HG02588 (cell line): Measurements from ENCODE around the gene TLE7.
A peak's percentile ranks its signal among the peaks of the same experiment; 100 is the strongest.

Source experiments
- ATAC-seq: cut with Tn5 transposase; IDR thresholded peaks from one replicate; pipeline ENCODE4 v1.9.1; 2021; ENCODE audit warnings: mild to moderate bottlenecking, moderate library complexity; ENCODE audit not compliant: unreplicated experiment

Gene TLE7

DNA sequence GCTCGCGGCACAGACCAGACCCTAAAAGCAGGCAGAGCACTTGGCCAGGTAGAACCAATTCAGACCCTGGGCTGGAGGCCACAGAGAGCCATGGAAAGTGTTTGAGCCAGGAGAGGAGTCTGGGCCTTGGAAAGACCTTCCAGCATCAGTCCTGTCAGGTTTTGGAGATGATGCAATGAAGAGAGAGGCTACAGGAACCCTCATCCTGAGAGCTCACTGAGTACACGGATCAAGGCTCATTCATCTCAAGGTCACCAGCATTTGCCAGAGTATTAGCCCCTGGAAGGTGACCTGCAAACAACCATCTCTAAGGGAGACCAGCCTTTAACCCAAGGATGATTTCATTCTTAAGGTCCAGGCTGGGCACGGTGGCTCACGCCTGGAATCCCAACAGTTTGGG, 27.8 kb downstream of the TLE7 start:
- no peak for ATAC-seq

- no peak for ATAC-seq
These were observed 28.5 kb downstream of the TLE7 start for GRCh38 chr16:71413341-71413740.

GRCh38 chr16:71412270-71413160, 29.3 kb downstream of the TLE7 start:
- peak; percentile 71 for ATAC-seq

GRCh38 chr16:71410146-71410545, 31.7 kb downstream of the TLE7 start:
- no peak for ATAC-seq

GRCh38 chr16:71409011-71409775, 32.7 kb downstream of the TLE7 start:
- ATAC-seq: no peak

DNA sequence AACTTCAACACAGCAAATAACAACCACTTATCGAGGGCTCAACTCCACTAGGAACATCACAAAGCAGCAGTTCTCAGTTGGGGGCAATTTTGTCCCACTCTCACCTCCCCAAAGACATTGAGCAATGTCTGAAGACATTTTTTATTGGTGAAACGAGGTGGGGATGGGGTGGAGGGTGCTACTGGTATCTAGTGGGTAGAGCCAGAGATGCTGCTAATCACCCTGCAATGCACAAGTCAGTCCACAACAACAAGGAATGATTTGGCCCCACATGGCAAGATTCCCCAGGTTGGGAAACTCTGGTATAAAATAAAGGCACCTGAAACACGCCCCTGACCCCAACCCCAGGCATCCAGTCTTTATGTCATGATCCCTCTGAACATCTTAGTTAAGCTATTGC, 33.3 kb downstream of the TLE7 start:
- no peak for ATAC-seq

DNA sequence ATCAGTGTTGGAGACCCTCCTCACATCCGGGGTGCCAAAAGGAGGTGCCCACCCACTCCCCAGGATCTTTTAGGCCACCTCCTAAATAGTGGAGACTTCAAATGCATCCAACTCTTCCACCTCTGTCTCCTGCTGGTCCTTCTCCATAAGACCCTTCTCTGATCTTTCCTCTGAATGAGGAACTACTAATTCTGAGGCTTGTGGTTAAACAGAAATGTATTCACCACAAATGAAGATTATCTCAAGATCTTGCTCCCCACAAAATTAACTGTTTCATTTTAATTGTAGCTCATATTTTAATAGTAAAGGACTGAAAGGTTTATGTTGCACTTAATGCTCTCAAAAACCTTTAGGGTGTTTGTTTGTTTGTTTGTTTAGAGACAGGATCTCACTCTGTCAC, 34.1 kb downstream of the TLE7 start:
- no peak for ATAC-seq

GRCh38 chr16:71406724-71407123, 35.1 kb downstream of the TLE7 start:
- no peak for ATAC-seq

GRCh38 chr16:71406316-71406715, 35.5 kb downstream of the TLE7 start:
- no peak for ATAC-seq

DNA sequence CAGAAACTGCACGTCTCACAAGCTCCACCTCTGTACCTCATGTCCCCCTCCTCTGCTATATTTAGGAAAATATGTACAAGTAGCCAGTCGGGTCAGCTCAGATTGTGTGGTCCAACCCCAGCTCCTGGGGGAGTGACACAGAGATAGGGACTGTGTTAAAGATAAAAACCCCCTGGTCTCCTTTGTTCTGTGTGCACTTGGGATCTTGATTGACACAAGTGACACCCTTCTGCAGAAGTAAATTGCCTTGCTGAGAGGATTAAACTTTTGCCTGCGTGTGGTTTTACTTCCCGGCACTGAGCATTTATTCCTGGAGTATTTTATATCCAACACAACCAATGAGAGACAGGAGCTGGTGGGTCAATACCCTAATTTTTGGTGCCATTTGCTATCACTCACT, 37.5 kb downstream of the TLE7 start:
- ATAC-seq: no peak

- ATAC-seq: no peak
These were observed 39.2 kb downstream of the TLE7 start for GRCh38 chr16:71402674-71403073.

- ATAC-seq: no peak
These were observed 39.8 kb downstream of the TLE7 start for GRCh38 chr16:71402007-71402406.

DNA sequence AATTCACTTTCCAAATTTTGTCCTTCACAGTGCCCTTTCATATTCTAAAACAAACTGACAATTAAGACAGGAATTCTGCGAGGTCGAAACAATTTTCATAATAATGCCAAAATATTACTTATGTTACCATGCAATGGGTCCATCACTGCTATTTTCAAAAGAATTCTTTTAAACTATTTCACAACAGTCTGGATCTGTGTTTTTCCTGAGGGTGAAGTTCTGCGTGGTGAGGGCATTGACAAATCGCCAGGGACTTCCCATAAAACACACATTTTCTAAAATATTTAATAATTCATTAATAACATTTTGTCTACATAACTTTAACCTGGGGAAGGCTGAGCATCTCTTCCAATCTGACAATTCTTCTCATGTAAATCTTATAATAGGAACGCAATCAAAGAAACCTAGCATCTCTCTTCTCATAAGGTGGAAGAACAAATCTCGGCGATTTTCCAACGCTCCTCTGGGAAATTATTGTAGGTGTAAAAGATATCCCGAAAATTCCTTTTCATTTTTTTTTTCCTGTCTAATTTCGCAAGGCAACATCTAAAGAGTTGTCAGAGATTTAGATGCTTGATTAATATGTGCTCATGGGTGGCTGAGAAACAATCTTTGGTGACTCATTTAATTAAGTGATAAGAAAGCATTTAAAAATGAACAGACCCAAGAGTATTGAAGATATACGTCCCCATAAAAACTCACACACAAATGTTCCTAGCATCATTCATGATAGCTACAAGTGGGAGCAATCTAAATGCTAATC, 41.9 kb downstream of the TLE7 start:
- no peak for ATAC-seq

DNA sequence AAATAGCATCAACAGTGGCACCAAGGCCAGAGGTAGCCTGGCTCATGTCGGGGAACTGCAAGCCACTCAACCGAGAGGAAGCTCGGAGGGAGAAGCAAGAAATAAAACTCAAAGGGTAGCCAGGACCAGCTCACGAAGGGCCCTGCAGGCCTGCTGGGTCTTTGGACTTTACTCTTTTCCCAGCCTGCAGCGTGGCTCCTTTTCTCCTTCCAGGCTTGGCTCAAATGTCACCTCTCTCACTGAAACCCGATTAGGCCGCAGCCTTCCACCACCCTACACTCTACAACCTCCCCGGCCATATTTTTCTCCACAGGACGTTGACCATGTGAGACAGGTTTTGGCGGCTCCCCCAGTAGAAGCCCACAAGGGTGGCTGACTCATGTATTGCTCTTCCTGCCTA, 45.3 kb downstream of the TLE7 start:
- no peak for ATAC-seq

DNA sequence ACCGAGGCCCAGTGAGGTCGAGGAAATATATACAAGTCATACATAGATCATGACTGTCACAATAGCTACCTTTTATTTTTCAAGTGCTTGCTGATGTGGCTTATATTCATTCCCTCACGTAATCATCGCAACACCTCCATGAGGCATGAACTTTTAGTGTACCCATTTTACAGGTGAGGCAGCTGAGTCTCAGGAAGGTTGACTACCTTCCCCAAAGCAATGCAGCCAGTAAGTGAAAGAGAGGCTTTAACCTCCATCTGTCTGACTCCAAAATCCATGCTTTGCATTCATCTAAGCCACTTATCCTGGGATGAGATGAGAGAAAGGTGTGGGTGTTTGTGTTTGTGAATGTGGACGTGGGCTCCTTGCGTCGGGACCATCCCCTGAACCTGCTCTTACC, 52.5 kb downstream of the TLE7 start:
- no peak for ATAC-seq

DNA sequence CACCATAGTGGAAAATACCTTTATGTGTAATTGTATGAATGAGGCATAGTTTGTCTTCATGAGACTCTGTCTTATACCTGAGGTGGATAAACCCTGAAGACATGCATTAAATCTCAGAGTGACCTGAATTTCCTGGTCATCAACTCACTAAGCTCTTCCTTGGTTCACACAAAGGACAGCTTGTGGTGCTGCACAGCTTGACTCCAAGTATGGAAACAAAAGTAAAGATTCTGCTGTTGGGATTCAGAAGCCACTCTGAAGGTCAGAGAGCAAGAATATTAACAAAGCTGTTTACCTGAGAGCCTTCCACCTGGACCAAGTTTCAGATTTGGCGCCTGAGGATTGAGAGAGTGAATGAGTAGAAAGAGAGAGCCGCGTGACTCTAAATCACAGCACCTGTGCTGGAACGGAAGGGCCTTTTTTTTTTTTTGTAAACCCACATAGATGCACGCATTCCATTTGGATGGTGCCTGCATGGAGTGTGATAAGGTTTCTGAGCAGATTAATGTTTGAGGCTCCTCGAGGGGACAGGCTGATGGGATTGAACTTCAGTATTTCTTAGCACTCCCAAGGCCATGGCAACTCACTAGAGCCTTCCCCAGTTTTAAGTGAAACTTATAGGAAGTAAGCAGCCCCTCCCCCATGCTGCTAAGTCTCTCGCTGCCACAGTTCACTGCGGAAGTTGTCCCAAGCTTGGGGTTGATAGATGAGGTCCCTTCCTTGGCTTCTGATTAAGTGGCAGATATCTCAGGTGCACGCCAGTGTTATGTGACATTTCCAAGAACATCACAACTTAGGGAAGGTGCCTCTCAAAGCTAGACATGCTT, 54.6 kb downstream of the TLE7 start:
- no peak for ATAC-seq

DNA sequence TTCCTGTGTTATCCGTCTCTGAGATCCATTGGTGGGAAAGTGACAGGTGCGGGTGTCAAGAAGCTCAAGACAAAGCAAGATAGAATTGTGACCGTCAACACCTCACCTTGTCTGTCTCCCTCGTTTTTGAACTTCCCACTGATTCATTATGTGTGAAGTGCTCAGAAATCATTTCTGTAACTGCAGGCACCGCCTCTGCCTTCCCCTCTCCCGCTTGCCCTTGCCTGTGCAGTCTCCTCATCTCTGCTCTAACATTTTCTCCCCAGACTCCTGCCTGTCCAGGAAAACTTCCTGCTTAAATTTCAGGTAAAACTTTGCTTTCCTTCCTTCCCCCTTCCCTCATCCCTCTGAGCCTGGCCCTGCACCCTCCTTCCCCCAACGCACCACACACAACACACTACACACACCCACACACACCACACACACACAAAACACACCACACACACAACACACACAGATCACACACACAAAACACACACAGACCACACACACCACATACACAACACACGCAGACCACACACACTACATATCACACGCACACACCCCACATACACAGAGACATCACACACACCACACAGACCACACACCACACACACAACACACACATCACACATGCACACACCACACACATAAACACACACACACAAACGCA, 57.7 kb downstream of the TLE7 start:
- no peak for ATAC-seq

- ATAC-seq: no peak
These were observed 58.6 kb downstream of the TLE7 start for GRCh38 chr16:71383054-71383773.

DNA sequence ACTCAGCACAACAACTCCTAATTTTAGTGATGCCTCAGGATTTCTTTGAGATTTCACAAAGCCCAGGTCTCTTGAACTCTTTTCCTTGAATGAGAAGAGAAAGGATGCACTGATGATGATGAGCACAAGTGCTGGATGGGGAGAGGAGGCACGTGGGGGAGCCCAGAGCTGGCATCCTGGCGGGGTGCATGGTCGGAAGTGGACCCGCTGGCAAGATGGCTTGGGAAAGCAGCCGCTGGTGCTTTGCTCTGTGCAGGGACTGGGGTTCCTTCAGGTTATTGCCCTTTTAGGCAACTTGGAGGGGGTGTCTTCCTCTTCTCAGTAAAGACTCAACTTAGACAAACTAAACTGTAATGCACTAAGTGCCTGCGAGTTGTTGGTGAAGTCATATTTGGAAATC, 61.0 kb downstream of the TLE7 start:
- ATAC-seq: no peak
